Thyroid gland (tissue), 4 donors: ENCODE results near the gene PLAC1.

ENCODE experiments used
- CTCF ChIP-seq, 6 experiments: fragments of 200-600 bp in 3 of 6; fragments of 450-650 bp in 3 of 6; sonication (generic) in 3 of 6; IDR thresholded peaks; one replicate each; pipeline ENCODE4 v1.5.1; 2016 to 2019; ENCODE audit warnings: antibody characterized with exemption in 6 of 6, mild to moderate bottlenecking in 2 of 6, inconsistent platforms in 1 of 6, moderate library complexity in 1 of 6
- POLR2A ChIP-seq, 2 donors: fragments of 450-650 bp; IDR thresholded peaks; one replicate each; pipeline ENCODE4 v1.6.1; 2017; ENCODE audit warnings: antibody characterized with exemption in 2 of 2, mild to moderate bottlenecking in 2 of 2, moderate library complexity in 1 of 2

- TF ChIP-seq CTCF (IDR thresholded peaks at IDR 0.05): no peak
- TF ChIP-seq POLR2A (IDR thresholded peaks at IDR 0.05): no peak
These were observed 33.0 kb downstream of the PLAC1 start for GRCh38 chrX:134625315-134625718.
